GM18526 (cell line): ENCODE data around the gene PRCD.
A peak's percentile ranks its signal among the peaks of the same experiment; 100 is the strongest.

Experiments
- POLR2A ChIP-seq: IDR thresholded peaks from 3 replicates; pipeline ENCODE4 v1.6.1; 2011; ENCODE audit not compliant: insufficient read length; ENCODE audit errors: extremely low read depth

PRCD gene

DNA sequence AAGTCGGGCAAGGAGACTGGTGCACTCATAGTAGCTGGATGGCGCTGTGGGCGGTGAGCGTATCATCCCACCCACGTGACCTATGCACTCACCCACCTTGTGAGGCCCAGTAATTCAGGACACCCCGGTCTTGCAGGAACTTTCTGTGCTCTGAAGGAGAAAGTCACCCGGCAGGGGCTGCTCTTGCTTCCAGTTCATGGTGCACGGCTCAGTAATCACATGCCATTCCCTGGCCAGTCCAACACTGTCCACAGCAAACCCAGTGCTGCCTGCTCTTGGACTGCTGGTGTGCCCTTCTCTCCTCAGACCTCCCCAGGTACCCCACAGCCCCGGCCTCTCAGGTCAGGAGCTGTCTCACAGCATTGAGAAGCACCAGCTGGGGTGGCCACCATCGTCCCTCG lies 22.2 kb upstream of the PRCD start:
- TF ChIP-seq POLR2A: no peak

DNA sequence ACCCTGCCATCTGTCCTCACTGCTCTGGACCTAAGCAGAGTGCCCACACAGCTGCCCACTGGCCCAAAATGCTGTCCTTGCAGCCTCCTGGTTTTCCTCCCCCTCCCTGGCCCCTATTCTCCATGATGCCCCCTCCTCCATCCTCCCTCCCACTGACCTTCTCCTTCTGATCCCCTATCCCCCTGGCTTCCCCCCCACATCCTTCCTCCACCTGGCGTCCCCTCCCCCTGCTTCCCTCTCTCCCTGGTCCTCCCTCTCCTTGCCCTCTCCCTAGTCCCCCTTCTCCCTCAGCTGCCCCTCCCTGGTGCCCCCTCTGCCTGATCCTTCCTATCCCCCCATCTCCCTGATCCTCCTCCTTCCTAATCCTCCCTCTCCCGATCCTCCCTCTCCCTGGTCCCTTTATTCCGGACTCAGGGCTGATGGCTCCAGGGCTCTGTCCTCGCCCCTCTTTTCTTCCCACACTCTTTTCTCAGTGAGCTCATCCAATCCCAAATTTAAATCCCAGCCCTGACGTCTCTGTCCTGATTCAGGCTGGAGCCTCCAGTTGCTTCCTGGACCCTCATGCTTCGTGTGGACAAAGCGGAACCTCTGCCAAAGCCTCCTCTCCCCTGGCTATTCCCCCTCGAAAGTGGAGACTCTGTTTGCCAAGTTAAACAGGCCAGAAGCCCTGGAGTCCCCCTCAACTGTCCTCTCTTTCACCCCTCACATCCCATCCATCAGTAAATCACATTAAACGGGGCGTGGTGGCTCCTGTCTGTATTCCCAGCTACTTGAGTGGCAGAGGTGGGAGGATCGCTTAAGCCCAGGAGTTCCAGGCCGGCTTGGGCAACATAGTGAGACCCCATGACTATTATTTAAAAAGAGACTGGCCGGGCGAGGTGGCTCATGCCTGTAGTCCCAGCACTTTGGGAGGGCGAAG lies 20.5 kb upstream of the PRCD start:
- no peak for TF ChIP-seq POLR2A

DNA sequence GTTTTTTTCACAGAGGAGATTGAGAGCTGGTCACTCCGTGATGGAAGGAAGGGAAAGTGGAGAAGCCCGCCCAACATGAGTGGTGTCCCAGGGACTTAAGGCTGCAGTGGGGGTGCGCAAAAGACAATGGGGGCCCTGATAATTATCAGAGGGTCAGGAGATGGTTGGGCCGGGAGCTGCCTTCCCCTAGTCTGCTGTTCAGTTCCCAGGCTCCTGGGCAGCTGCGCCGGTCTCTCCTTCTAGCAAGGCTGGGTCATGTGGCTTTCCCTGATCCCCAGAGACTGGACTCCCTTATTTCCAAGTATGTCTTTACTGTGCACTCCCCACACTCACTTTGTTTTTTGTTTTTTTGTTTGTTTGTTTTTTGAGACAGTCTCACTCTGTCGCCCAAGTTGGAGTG lies 18.6 kb upstream of the PRCD start:
- TF ChIP-seq POLR2A: no peak

DNA sequence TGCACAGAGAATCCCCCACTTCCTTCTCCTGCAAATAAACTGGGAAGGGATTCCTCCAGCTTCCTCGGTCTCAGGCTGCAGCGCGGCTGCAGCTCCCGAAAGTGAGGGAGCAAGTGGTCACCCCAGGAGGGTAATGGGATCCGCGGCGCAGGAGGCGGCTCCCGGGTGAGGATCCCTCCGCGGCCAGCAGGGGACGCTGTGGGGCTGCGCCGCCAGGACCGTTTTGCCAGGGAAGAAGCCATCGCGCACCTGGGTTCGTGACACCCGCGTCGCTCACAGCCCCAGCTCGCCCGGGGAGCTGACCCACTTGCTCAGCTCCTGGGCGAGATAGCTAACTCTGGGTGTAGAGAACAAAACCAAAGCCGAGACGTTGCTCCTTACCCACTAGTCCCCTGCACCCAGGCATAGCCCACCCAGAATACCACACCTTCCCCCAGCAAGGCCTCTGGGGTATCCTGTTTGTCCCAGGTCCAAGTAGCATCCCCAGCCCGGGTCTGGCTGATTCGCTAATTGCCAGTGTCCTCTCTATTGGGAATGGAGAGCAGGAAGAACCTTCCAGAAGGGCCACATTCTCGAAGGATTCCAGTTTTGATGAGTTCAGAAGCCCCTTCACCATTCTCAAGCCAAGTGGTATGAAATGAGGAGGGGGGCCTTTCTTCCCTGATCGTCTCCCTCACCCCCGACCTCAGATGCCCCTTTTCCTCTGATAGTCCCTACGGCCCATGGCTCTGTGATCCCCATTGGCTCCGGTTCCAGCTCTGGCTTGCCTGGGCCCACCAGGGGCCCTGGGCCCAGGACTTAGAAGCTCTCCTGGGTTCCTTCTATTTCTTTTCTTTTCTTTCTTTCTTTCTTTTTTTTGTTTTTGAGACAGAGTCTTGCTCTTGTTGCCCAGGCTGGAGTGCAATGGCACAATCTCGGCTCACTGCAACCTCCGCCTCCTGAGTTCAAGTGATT lies 16.5 kb upstream of the PRCD start:
- no peak for TF ChIP-seq POLR2A

DNA sequence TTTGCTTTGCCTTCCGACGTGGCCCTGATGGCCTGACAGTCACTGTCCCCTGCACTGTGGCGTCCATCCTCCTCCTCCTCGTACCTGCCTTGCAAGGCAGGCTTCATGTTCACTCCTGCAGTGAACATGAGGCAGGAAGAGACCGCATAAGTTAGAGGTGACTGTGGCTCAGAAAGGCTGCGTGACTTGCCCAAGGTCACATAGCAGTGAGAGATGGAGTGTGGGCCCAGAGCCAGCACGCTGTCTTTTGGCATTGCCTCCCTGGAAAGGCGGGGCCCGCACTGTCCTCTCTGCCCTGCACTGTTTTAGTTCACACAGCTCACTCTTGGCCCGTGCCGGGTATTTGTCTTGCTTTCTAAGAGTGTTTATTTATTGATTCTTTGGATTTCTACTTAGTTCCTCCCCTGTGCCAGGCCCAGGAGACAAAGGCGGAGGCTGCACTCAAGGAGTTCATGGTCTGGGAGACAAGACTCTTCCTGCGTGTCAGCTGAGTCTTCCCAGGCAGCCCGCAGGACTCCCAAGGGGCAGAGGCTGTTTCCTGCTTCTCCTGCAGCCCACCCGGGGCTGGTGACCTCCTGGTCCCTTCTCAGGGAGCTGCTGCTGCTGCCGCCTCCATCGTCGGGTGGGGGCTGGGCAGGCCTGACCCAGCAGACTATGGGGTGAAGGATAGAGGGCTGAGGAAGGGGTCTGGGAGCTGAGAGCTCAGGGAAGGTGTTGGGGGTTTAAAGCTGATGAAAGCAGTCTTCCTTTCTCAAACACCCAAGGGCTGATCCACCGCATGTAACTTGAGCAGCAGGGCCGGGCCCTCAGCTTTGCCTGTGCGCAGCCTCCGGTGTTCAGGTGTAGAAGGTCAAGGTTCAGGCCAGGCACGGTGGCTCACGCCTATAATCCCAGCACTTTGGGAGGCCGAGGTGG lies 15.0 kb upstream of the PRCD start:
- no peak for TF ChIP-seq POLR2A

DNA sequence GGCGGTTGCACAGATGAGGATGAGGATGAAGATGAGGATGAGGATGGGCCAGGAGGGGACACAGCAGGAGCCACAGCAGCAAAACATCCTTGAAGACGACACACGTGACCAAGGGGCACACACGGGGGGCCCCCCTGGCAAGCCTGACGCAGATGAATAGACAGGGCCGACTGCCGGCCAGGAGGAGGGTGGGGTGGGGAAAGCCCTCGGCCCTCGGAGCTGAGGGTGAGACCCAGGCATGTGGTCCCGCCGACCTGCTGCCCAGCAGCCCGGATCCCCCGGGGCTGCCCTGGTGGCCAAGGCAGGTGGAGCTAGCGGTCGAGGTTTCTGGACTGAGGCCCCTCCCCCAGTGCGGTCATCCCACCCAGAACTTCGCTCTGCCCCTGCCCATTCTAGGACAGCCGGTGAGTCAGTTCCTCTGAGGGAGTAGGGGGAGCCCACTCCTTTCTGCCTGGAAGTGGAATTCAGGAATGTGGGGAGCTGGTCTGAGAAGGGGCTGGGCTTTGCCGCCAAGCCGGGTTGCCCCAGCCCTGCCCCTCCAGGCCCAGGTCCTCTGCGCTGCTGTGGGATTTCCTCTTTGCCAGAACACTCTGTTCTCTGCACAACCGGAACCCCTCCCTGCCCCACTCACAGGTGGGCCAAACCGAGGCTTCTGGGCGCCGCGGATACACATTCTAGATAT lies 12.3 kb upstream of the PRCD start:
- no peak for TF ChIP-seq POLR2A

DNA sequence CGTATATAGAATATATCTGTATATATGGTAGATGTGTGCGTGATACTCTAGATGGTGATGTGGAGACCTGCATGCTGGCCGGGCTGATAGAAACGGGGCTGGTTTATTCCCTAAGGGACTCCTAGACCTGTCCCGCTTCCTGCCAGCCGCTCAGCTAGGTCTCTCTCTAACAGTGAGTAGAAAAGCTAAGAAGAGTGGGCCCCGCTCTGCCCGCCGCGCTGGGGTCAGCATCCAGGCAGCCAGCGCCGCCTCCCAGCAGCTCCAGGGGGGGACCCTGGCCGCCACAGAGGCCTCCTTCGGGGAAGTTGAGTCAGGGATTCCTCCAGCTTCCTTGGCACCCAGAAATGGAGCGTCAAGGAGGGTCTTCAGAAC lies 11.7 kb upstream of the PRCD start:
- TF ChIP-seq POLR2A: peak; percentile 10

DNA sequence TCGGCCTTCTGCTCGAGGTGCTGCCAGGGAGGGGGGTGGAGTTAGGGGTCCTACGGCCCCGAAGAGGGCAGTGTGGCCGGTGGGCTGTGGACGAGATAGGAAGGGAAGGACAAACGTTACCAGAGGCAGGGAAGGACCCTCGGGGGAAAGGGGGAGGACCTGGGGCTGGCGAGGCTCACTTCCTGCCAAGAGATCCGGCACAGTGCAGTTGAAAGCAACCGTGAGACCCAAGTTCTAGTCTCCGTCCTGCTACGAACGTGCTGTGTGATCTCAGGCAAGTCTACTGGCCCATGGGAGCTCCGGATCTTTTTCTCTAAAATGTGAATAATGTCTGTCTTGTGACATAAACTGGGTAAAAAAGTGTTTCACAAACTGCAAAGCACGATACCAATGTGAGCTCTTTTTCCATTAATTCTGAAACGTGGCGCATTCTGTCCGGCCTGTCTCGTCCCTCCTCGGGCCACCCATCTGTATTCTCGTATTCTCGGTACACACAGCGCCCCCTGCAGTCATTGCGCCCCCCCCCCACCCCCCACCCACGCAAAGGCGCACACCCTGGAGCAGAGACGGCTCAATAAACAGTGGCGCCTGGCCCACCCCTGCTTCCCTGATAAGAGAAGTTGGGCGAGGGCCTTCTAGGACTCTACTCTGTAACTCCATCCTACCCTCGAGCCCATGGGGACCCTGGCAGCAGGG lies 11.2 kb upstream of the PRCD start:
- TF ChIP-seq POLR2A: peak; percentile 0

DNA sequence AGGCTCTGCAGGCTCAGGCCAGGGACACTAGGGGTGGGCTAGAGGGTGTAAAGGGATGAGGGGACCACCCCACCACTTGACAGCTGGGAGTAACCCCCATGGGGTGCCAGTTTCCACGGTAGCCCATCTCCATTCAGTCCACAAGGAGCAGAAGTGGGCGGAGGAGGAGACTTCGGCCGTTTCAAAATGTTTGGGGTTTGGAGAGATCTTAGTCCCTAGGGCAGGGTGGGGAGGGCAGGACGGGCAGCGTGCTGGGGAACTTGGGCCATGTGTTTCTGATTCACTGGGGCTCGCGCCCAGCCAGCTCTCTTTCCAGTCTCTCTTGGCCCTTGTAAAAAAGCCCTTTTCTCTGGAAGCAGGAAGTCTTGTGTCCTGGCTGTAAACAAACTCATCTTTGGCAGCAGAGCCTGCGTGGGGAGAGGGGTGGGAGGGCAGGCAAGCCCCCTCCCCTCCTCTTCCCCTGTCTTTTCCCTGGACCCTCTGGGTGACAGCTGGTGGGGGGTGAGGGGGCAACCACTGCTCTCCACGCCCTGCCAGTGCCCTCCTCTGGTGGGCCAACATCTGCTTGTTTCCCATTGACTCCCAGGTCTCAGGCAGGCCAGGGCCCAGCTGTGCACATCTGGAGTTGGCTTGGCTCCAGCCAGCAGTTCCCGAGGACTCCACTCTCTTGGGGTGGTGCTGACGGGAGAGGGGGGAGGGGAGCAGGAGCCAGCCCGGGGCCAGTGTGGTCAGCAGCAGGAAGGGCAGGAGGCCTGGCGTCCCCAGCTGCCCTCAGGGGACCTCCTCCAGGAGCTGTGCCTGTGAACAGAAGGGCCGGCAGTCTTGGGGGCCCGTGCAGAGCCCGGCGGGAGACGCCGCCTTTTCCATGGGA lies 10.4 kb upstream of the PRCD start:
- TF ChIP-seq POLR2A: no peak

DNA sequence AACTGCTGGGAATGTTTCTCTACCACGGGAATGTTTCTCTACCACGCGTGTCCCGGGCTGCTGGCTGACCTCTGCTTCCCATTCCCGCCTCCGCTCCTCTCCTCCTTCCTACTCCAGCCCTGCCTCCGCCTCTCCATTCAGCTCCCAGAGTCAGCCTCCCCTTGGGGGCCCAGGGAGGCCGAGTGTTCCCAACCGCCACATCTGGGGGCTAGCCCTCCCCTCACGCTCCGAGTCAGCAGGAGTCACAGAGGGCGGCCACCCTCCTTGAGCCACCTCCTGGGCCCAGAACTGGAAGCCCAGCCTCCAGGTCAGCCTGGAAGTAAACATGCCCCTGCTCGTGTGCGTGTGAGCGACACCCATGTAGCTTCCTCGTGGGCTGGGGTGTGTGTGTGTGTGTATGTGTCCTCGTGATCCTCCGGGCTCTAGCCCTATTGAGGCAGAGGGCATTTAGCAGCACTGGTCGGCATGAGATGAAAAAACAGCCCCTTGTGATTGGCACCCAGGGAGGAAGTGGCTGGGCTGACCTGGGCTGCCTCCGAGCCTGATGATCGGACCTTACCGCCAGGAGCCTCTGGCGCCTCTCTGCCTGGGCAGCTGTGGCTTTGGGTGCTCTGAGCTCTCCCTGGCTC lies 9.6 kb upstream of the PRCD start:
- no peak for TF ChIP-seq POLR2A

DNA sequence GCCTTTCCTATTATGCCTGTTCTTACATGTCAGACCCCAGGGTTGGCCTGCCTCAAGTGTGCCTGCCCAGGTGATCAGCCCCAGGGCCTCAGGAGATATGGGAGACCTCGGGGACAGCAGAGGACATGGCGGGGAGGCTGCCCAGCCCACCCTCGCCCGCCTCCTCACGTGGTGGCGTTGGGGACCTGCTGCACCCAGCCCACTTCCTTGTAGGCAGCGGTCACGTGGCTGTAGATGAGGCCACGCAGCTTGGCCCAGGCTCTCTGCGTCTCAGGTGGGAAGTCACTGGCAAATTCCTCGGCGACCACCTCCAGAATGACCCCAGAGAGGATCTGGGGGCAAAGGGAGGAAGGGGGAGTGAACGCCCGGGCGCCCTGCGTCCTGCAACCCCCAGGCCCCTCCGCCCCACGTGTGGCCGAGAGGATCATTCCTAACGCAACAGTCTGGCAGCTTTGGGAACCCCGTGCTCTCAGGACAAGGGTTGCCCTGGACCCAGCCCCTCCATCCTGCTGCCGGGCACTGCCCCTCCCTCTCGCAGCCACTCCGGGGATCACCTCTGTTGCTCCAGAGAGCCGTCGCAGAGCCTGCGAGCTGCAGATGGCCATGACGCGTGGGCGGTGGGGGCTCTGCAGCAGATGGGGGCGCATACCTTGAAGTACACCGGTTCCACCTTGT lies 8.9 kb upstream of the PRCD start:
- TF ChIP-seq POLR2A: no peak

DNA sequence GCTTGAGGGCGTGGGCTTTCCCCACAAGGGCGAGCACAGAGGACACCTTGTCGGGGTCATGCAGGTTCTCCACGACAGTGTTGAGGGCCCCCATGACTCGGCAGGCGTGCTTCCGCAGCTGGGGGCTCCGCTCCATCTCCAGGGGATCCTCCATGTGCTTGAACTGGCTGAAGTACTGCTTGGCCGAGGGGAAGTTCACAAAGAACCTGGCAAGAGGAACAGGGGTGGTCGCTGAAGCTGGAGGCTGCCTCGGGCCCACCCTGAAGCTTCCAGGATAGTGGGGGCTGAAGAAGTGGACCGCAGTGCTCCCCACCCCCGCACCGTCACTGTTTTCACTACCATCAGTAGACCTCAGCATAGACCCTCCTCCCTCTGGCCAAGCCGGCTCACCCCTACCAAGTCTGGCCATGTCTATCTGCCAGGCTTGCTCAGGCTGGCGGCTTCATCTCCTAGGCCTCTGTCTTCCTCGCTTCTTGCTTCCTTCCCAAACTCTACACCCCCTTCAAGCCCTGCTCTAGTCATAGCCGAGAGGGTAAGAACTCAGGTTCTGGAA lies 8.3 kb upstream of the PRCD start:
- TF ChIP-seq POLR2A: no peak
